Lower leg skin (tissue), 4 donors: ENCODE results near the gene IRF2. TPM values are rescaled to one million over a fixed set of nuclear protein-coding genes. Genes with fewer than 3 reads are reported as not detected.

ENCODE experiments used
- DNase-seq, 2 donors: peaks; one replicate each; pipeline ENCODE4 v3.0.0-alpha.2; 2019; ENCODE audit warnings: low spot score in 2 of 2
- H3K4me3 ChIP-seq: fragments of 200-600 bp; sonication (generic); 2 replicates; pipeline ENCODE4 v1.5.1; 2017; ENCODE audit warnings: mild to moderate bottlenecking, low read depth; ENCODE audit not compliant: poor library complexity, severe bottlenecking
- POLR2A ChIP-seq, 2 donors: fragments of 450-650 bp; IDR thresholded peaks; one replicate each; pipeline ENCODE4 v1.6.1; 2016 to 2017; ENCODE audit warnings: antibody characterized with exemption in 2 of 2, mild to moderate bottlenecking in 1 of 2, moderate library complexity in 1 of 2
- WGBS, 2 donors: methylation state at CpG; one replicate each; pipeline ENCODE4 v1.1.5; 2018; 5-methylcytosine and 5-hydroxymethylcytosine counted together
- intact Hi-C: fragments of 100-400 bp; cut with DNase I; formaldehyde crosslinking; loops from one replicate; pipeline ENCODE4 v1.15.0; 2023; ENCODE audit warnings: low total_unique reads
- total RNA-seq, 4 donors: library from RNA; depleted of rRNA; stranded (reverse); fragments of >200 nt; gene quantifications; one replicate each; pipeline ENCODE4 v1.1.0, GENCODE V29; 2016
- TF ChIP-seq, protein P1 (sequence below), 3 donors: fragments of 450-650 bp; IDR thresholded peaks; one replicate each; pipeline ENCODE4 v1.5.1; 2016; ENCODE audit warnings: antibody characterized with exemption in 3 of 3, mild to moderate bottlenecking in 3 of 3, moderate library complexity in 2 of 3

The IRF2 gene
- total RNA-seq, 4 donors from 2014 or later: 31.6 to 44.0 (median 38.4) TPM

DNA sequence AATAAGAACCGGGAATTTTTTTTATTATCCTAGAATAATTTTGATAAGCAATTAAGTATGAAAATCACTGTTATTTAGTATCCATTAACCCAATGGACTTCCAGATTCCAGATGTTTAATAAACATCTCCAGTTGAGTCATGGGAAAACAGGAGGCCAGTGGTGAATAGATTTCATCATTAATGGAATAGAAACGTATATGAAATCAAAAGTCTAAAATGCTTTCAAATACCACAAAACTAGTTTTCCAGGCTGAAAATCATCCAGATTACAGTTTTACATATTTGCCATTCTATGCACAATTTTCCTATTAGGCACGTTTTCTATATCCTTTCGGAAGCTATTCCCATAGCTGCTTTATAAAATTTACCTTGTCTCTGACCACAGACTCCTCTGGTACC lies 35.0 kb downstream of the IRF2 start:
- no peak overlapping the region for H3K4me3 ChIP-seq
- TF ChIP-seq, protein P1, sequence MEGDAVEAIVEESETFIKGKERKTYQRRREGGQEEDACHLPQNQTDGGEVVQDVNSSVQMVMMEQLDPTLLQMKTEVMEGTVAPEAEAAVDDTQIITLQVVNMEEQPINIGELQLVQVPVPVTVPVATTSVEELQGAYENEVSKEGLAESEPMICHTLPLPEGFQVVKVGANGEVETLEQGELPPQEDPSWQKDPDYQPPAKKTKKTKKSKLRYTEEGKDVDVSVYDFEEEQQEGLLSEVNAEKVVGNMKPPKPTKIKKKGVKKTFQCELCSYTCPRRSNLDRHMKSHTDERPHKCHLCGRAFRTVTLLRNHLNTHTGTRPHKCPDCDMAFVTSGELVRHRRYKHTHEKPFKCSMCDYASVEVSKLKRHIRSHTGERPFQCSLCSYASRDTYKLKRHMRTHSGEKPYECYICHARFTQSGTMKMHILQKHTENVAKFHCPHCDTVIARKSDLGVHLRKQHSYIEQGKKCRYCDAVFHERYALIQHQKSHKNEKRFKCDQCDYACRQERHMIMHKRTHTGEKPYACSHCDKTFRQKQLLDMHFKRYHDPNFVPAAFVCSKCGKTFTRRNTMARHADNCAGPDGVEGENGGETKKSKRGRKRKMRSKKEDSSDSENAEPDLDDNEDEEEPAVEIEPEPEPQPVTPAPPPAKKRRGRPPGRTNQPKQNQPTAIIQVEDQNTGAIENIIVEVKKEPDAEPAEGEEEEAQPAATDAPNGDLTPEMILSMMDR (IDR thresholded peaks at IDR 0.05): no peak
- no peak for TF ChIP-seq POLR2A (IDR thresholded peaks at IDR 0.05)
- 83 to 90% methylated on average over 4 of the region's 4 CpGs for WGBS, 2 donors

DNA sequence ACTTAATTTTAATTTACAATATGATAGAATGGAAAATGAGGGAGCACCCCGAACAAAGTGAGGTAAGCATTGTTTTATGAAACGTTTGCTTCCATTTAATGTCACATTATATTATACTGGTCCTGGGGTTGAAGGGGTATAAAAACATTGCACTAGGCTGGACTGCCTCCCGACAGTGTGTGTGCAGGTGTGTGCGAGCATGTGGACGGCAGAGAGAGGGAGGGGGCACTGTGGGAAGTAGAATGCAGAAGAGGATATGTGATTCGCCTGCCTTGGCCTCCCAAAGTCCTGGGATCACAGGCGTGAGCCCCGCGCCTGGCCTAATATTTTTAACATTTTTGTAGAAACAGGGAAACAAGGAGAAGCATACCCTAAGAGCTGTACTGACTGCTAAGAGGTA lies 36.0 kb downstream of the IRF2 start:
- intact Hi-C loops: no loop called here
- no peak overlapping the region for H3K4me3 ChIP-seq
- TF ChIP-seq, protein P1 (IDR thresholded peaks at IDR 0.05): no peak
- no peak for TF ChIP-seq POLR2A (IDR thresholded peaks at IDR 0.05)
- WGBS, 2 donors: 72 to 74% methylated on average over 9 of the region's 9 CpGs
- no peak for DNase-seq

More for the DNA sequence above, 35.0 kb downstream of the IRF2 start:
- DNase-seq: no peak
- intact Hi-C loops: no loop called here

DNA sequence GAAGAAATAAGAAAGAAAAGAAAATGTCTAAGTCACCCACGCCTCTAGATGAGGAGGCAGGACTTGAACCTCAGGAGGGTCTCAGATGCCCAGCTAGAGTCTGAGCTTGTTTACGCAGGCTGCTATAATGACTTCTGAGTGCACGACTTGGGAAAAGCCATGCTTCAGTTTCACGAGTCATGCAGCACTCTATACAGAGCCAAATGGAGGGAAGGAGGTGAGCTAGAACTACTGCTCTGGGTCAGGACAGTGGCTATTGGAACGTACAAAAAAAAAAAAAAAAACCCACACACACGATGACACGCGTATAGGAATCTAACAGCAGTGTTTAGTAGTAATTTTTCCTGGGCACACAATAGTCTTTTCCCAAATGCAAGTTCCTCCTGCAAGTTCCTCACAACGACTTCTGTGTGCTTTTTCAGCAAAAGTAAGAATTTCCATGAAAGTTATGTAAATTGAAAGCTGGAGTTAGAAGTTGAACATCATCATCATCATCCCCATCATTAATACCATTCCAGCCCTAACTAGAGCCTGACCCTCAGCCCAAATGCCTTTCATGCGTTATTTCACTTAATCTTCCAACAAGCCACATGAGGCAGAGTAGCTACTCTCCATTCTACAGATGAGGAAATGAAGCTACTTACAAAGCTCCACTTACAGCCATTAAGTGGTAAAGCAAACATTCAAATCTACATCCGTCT lies 36.6 kb downstream of the IRF2 start:
- 64 to 74% methylated on average over 11 of the region's 11 CpGs for WGBS, 2 donors
- no peak for DNase-seq
- intact Hi-C loops: no loop called here
- no peak overlapping the region for H3K4me3 ChIP-seq
- TF ChIP-seq, protein P1 (IDR thresholded peaks at IDR 0.05): no peak
- TF ChIP-seq POLR2A (IDR thresholded peaks at IDR 0.05): no peak

DNA sequence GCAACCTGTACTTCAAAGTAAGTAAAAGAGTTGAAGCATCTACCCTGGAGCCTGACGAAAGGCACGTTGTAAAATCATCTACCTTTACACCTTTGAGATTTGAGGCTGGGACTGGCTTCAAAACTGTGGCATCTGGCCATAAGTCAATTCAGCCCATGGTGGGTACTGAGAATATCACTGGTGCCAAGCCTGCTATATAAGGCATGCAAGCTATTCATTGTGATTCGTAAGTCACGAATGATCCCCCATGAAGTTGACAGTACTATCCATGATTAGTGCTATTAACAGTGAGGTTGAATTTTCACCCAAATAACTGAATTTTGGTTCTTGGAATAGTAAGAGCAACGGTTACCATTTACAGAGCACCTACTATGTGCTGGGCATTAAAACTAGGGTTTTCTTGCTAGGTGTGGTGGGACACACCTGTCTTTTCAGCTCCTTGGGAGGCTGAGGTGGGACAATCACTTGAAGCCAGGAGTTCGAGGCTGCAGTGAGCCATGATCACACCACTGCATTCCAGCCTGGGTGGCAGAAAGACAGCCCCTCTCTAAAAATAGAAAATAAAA lies 39.8 kb downstream of the IRF2 start:
- TF ChIP-seq POLR2A (IDR thresholded peaks at IDR 0.05): no peak
- TF ChIP-seq, protein P1 (IDR thresholded peaks at IDR 0.05): no peak
- intact Hi-C loops: no loop called here
- DNase-seq: no peak
- 84 to 92% methylated on average over 6 of the region's 6 CpGs for WGBS, 2 donors
- H3K4me3 ChIP-seq: no peak overlapping the region

DNA sequence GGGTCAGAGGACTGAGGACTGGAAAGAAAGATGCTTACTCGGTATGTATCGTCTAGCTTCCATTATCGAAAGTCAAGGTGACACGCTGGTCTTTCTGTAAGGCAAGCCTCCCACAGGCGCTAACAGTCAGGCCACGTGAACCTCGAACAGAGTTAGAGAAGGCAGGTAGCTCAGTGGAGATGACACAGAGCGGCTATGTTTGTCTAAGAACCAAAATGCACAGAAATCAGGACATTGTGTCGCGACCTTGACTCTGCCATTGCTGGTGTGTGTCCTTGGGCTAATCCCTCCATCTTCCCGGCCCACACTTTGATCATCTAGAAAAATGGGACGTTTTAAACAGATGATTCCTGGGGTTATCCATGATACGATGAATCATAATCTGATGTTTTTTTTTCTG lies 40.3 kb downstream of the IRF2 start:
- TF ChIP-seq, protein P1 (IDR thresholded peaks at IDR 0.05): no peak
- no peak for TF ChIP-seq POLR2A (IDR thresholded peaks at IDR 0.05)
- intact Hi-C loops: no loop called here
- WGBS, 2 donors: 93 to 94% methylated on average over 13 of the region's 13 CpGs
- no peak for DNase-seq
- no peak overlapping the region for H3K4me3 ChIP-seq
